GM23248 (cell line): Measurements from ENCODE around the gene TIAM2. TPM values are rescaled to one million over a fixed set of nuclear protein-coding genes. Genes with fewer than 3 reads are reported as not detected.

ENCODE experiments used
- DNase-seq: peaks from one replicate; pipeline ENCODE4 v3.0.0-alpha.2; 2015
- H2AFZ ChIP-seq: fragments of 200-600 bp; sonication (generic); 2 replicates; pipeline ENCODE4 v1.6.1; 2016; ENCODE audit warnings: antibody characterized with exemption
- H3F3A ChIP-seq: fragments of 200-600 bp; sonication (generic); 2 replicates; pipeline ENCODE4 v1.6.1; 2016; ENCODE audit warnings: mild to moderate bottlenecking, antibody characterized with exemption, mixed run types; ENCODE audit not compliant: insufficient read depth
- H3K27ac ChIP-seq: fragments of 200-600 bp; sonication (generic); 2 replicates; pipeline ENCODE4 v1.5.1; 2016; ENCODE audit warnings: mild to moderate bottlenecking
- H3K27me3 ChIP-seq: fragments of 200-600 bp; sonication (generic); replicated peaks from 2 replicates; pipeline ENCODE4 v1.6.1; 2016; ENCODE audit warnings: mild to moderate bottlenecking; ENCODE audit not compliant: insufficient read depth
- H3K36me3 ChIP-seq: fragments of 200-600 bp; sonication (generic); 2 replicates; pipeline ENCODE4 v1.6.1; 2016; ENCODE audit warnings: low read depth, mild to moderate bottlenecking
- H3K4me1 ChIP-seq: fragments of 200-600 bp; sonication (generic); 2 replicates; pipeline ENCODE4 v1.6.1; 2016; ENCODE audit warnings: mild to moderate bottlenecking; ENCODE audit not compliant: insufficient read depth
- H3K4me2 ChIP-seq: fragments of 200-600 bp; sonication (generic); one replicate; pipeline ENCODE4 v1.6.1; 2016; ENCODE audit warnings: mild to moderate bottlenecking; ENCODE audit not compliant: unreplicated experiment
- H3K4me3 ChIP-seq: fragments of 200-600 bp; sonication (generic); 2 replicates; pipeline ENCODE4 v1.5.1; 2016; ENCODE audit warnings: mild to moderate bottlenecking
- H3K79me2 ChIP-seq: fragments of 200-600 bp; sonication (generic); 2 replicates; pipeline ENCODE4 v1.6.1; 2016; ENCODE audit warnings: mild to moderate bottlenecking; ENCODE audit not compliant: insufficient read depth
- H3K9ac ChIP-seq: fragments of 200-600 bp; sonication (generic); 2 replicates; pipeline ENCODE4 v1.6.1; 2016; ENCODE audit warnings: mild to moderate bottlenecking
- H3K9me2 ChIP-seq: fragments of 200-600 bp; sonication (generic); 2 replicates; pipeline ENCODE4 v1.6.1; 2016; ENCODE audit warnings: mixed run types, mild to moderate bottlenecking, moderate library complexity; ENCODE audit not compliant: insufficient read depth
- H3K9me3 ChIP-seq: fragments of 200-600 bp; sonication (generic); one replicate; pipeline ENCODE4 v1.6.1; 2017; ENCODE audit warnings: low read depth
- H4K20me1 ChIP-seq: fragments of 200-600 bp; sonication (generic); 2 replicates; pipeline ENCODE4 v1.6.0; 2016; ENCODE audit not compliant: insufficient read depth
- EZH2 ChIP-seq: fragments of 200-600 bp; sonication (generic); IDR thresholded peaks from 2 replicates; pipeline ENCODE4 v1.6.1; 2018; ENCODE audit warnings: antibody characterized with exemption, mild to moderate bottlenecking; ENCODE audit not compliant: insufficient read depth, poor library complexity, severe bottlenecking
- EZH2phosphoT487 ChIP-seq: fragments of 200-600 bp; sonication (generic); IDR thresholded peaks from 2 replicates; pipeline ENCODE4 v1.6.1; 2018; ENCODE audit warnings: antibody characterized with exemption, moderate library complexity, mild to moderate bottlenecking, low read depth; ENCODE audit not compliant: insufficient read depth
- WGBS, 2 experiments: methylation state at CpG; one replicate each; pipeline ENCODE4 v1.1.6; 2015 to 2017; ENCODE audit warnings: low lambda C conversion rate in 2 of 2, low coverage in 1 of 2; ENCODE audit errors: missing lambda C conversion rate in 2 of 2; 5-methylcytosine and 5-hydroxymethylcytosine counted together
- in situ Hi-C: fragments of 300-500 bp; cut with MboI; formaldehyde crosslinking; loops from 2 replicates; pipeline ENCODE4 v1.15.0; 2020
- polyA plus RNA-seq: library from polyadenylated mRNA; unstranded; fragments of >200 nt; fragmentation: Nextera tagmentation; extraction: Ambion mirVana; gene quantifications from 2 replicates; pipeline ENCODE4 v1.2.1, GENCODE V29; 2016
- total RNA-seq: library from RNA; depleted of rRNA; stranded (reverse); fragments of >200 nt; shearing (Covaris generic); gene quantifications from 2 replicates; pipeline ENCODE4 v1.2.3, GENCODE V29; 2014

Gene TIAM2
- total and polyA plus RNA-seq, 2 experiments from 2014 or later: 2.4 to 2.6 TPM

GRCh38 chr6:155197932-155198331, 202.8 kb downstream of the TIAM2 start:
- Histone ChIP-seq H3K27me3 (no peaks in the 10 kb centered on the region), H3K9me3 (no peaks in the 10 kb centered on the region), H3K4me1 (peaks cover 13% of the 10 kb centered on the region), H3K9me2 (no peaks in the 10 kb centered on the region), H3K4me3 (no peak overlapping the region), H3K36me3 (no peaks in the 10 kb centered on the region), H3K9ac (no peak overlapping the region), H2AFZ (no peak overlapping the region), H3F3A (peaks cover 14% of the 10 kb centered on the region), H4K20me1 (no peaks in the 10 kb centered on the region), H3K4me2 (no peak overlapping the region), H3K27ac (no peak overlapping the region), H3K79me2 (no peaks in the 10 kb centered on the region)
- WGBS, 2 experiments: 98 to 100% methylated on average over 2 of the region's 2 CpGs
- TF ChIP-seq EZH2 (no peak), EZH2phosphoT487 (no peak)
- in situ Hi-C loops: no loop called here
- no peak for DNase-seq

GRCh38 chr6:155200012-155200411, 204.9 kb downstream of the TIAM2 start:
- Histone ChIP-seq H3K9me2 (no peaks in the 10 kb centered on the region), H3K9ac (no peak overlapping the region), H3K4me2 (no peak overlapping the region), H3K27ac (no peak overlapping the region), H3K27me3 (no peaks in the 10 kb centered on the region), H3K36me3 (no peaks in the 10 kb centered on the region), H2AFZ (no peak overlapping the region), H3K9me3 (no peaks in the 10 kb centered on the region), H4K20me1 (no peaks in the 10 kb centered on the region), H3K4me1 (peaks cover 13% of the 10 kb centered on the region), H3K4me3 (no peak overlapping the region), H3F3A (peaks cover 14% of the 10 kb centered on the region), H3K79me2 (no peaks in the 10 kb centered on the region)
- in situ Hi-C loops: no loop called here
- TF ChIP-seq EZH2phosphoT487: no peak
- TF ChIP-seq EZH2: no peak
- WGBS, 2 experiments: 97 to 100% methylated on average over 2 of the region's 2 CpGs
- no peak for DNase-seq

- TF ChIP-seq EZH2phosphoT487 (0 out of 2 replicates have a peak, but pooled peaks have one; percentile 73), EZH2 (no peak)
- Histone ChIP-seq H3K9me2 (no peaks in the 10 kb centered on the region), H3K4me3 (no peak overlapping the region), H3K79me2 (no peaks in the 10 kb centered on the region), H3K36me3 (no peaks in the 10 kb centered on the region), H3K27me3 (no peaks in the 10 kb centered on the region), H3K9ac (no peak overlapping the region), H3K9me3 (no peaks in the 10 kb centered on the region), H3K4me1 (peaks cover 13% of the 10 kb centered on the region), H3K27ac (no peak overlapping the region), H3F3A (peaks cover 14% of the 10 kb centered on the region), H4K20me1 (no peaks in the 10 kb centered on the region), H2AFZ (no peak overlapping the region), H3K4me2 (peak overlapping the region; percentile 27)
- 79 to 80% methylated on average over 7 of the region's 7 CpGs for WGBS, 2 experiments
- DNase-seq: peak; percentile 62
- in situ Hi-C loops: no loop called here
Observed at GRCh38 chr6:155201461-155202226, 206.5 kb downstream of the TIAM2 start.

GRCh38 chr6:155207223-155207622, 212.1 kb downstream of the TIAM2 start:
- no peak for DNase-seq
- Histone ChIP-seq H4K20me1 (no peaks in the 10 kb centered on the region), H3K27ac (no peak overlapping the region), H3K9me3 (no peaks in the 10 kb centered on the region), H3K9me2 (no peaks in the 10 kb centered on the region), H3K27me3 (no peaks in the 10 kb centered on the region), H3K79me2 (no peaks in the 10 kb centered on the region), H3F3A (peaks cover 2% of the 10 kb centered on the region; the same call in 1 of the 2 replicates), H3K9ac (no peak overlapping the region), H3K36me3 (no peaks in the 10 kb centered on the region), H3K4me3 (no peak overlapping the region), H3K4me1 (peaks cover 2% of the 10 kb centered on the region), H3K4me2 (no peak overlapping the region), H2AFZ (no peak overlapping the region)
- WGBS, 2 experiments: 98% methylated on average over 5 of the region's 5 CpGs
- in situ Hi-C loops: no loop called here
- no peak for TF ChIP-seq EZH2
- no peak for TF ChIP-seq EZH2phosphoT487
